Putamen (tissue), 1 donor: Measurements from ENCODE around the gene GAL3ST2.

Source experiments
- DNase-seq: peaks from one replicate; pipeline ENCODE4 v3.0.0-alpha.2; 2016; ENCODE audit warnings: low spot score

GAL3ST2 gene

GRCh38 chr2:241846406-241846805 lies 69.8 kb downstream of the GAL3ST2 start:
- no peak for DNase-seq

- no peak for DNase-seq
Observed at GRCh38 chr2:241848761-241849615, 72.4 kb downstream of the GAL3ST2 start.

GRCh38 chr2:241849616-241850543 lies 73.3 kb downstream of the GAL3ST2 start:
- no peak for DNase-seq

GRCh38 chr2:241850544-241851324 lies 74.1 kb downstream of the GAL3ST2 start:
- no peak for DNase-seq

GRCh38 chr2:241851325-241852115 lies 74.9 kb downstream of the GAL3ST2 start:
- DNase-seq: no peak

GRCh38 chr2:241852116-241852980 lies 75.7 kb downstream of the GAL3ST2 start:
- no peak for DNase-seq

GRCh38 chr2:241852981-241853631 lies 76.5 kb downstream of the GAL3ST2 start:
- DNase-seq: no peak
